ENCODE data around the gene DGKI. TPM values are rescaled to one million over a fixed set of nuclear protein-coding genes. Genes with fewer than 3 reads are reported as not detected.
A peak's percentile ranks its signal among the peaks of the same experiment; 100 is the strongest.

Gene DGKI
- total RNA-seq, 1 donor from 2014 or later: 1.5 TPM

DNA sequence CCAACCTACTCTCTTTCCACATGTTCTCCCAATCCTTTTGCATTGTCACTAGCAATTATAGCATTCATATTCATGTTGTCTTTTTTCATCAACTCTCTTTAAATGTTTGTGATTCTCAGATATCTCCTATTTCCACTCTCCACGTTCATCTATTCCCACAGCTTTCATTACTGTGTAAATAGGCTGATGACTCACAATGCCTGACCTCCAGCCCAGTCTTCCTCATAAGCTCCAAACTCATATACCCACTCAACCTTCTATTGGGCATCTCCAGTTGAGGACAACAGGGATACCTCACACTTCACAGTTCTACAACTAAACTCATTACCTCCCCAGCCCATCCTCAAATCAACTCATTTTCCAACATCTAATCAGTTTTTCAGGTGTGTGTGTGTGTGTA lies 194.1 kb downstream of the DGKI start:
- no peak for DNase-seq

DNA sequence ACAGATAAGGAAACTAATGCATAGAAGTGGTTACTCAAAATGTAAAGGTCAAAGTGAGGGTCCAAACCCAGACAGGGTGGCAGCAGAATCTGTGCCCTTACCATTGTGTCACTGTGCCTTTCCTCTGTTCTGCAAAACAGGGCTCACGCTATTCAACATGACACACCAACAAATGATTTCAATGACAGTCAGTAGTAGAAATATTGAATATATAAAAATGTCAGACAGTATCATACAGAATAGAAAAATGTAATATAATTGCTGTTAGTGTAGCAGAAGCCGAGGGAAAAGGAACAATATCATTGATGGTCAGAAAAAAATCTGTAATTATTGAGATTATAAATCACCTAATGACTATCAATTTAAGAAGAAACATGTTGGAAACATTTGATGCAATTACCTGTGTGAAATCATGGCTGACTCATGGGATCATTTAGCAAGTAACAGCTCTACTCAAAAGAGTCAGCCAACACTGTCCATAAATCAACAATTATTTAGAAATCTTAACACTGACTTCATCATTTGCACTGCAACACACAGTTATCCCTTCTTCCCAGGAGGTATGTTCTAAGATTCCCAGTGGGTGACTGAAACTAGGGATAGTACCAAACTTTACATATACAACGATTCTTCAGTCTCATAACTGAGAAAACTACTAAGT lies 198.7 kb downstream of the DGKI start:
- DNase-seq: no peak

GRCh38 chr7:137642472-137642871 lies 204.3 kb downstream of the DGKI start:
- DNase-seq: no peak

DNA sequence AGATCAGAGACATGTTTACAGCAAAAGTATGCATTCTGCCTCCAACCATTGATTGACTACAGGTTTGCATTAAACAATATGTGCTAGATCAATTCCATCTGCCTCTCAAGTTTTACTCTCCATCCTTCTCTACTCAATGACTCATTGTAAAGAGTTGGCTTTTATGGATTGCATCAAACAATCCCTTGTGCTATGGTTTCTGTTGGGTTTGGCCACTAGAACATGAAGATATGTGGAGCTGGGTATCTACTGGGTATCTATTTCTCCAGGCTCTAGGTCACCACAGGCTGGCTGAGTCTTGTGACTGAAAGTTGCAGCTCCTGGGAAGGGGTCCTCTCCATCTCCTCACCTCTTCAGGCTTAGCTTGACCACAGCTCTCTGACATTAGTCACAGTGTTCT lies 204.7 kb downstream of the DGKI start:
- DNase-seq: peak; percentile 20

DNA sequence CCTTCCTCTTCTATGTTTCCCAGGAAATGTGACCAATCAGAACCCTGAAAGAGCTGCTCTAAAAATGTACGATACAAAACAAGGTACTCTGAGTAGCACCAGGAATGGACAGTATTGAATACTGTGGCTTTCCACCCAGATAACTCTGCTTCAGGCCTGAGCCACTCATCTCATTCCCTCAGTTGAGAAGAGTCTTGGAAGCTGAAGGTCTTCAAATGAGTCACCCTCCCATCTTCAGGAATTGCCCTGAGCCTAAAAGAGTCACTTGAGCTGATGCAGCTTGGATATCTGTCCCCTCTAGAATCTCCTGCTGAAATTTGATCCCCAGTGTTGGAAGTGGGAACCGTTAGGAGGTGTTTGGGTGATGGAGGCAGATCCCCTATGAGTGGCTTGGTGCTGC lies 210.4 kb downstream of the DGKI start:
- no peak for DNase-seq

- DNase-seq: no peak
These were observed 210.9 kb downstream of the DGKI start for GRCh38 chr7:137635874-137636273.

- DNase-seq: no peak
These were observed 211.6 kb downstream of the DGKI start for GRCh38 chr7:137635132-137635531.

- DNase-seq: no peak
These were observed 212.4 kb downstream of the DGKI start for GRCh38 chr7:137634356-137634755.

GRCh38 chr7:137633133-137633532 lies 213.6 kb downstream of the DGKI start:
- DNase-seq: no peak

- no peak for DNase-seq
These were observed 218.6 kb downstream of the DGKI start for GRCh38 chr7:137628216-137628615.

DNA sequence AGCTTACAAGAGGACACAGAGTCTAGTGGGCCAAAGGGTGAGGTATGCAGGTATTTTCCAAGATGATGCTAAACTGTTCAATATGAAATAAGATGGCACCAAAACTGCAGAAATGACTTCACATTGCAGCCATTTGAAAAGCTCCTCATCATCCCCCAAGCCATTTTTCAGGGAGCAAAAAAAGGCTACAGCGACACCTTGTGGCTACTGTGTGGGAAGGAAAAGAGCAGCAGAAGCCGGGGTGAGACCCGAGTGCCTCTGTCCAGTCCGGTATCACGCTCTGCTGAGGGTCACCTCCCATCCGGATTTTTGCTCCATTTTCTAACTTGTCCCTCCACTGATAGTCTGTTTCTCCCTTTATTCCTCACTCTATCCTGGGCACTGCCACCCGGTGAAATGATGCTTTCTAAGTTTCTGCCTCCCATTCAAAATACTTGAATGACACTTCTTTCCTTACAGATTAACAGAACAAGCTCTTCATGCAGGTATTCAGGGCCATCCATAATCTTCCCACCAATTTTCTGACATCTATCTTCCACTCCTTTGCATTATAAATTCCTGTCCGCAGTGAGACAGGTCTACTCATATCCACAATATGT lies 220.2 kb downstream of the DGKI start:
- DNase-seq: no peak

GRCh38 chr7:137625197-137625596 lies 221.6 kb downstream of the DGKI start:
- DNase-seq: no peak

DNA sequence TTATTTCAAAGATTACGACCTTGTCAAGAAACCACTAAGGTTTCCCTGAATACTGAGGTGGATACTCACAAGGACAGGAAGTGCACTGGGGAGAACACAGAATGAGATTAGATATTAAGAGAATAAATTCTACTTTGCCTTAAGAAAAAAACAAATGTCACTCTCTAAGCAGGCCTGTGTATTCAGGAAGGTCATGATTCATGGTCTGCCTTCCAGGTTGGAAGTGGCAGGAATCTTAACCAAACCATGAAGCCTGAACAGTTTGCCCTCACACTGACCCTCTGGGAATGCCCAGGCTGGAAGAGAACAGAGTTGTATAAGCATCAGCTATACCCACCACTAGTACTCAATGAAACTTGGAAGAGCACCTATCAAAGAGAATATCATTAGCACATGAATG lies 227.6 kb downstream of the DGKI start:
- DNase-seq: no peak

- DNase-seq: no peak
These were observed 228.0 kb downstream of the DGKI start for GRCh38 chr7:137618748-137619147.

DNA sequence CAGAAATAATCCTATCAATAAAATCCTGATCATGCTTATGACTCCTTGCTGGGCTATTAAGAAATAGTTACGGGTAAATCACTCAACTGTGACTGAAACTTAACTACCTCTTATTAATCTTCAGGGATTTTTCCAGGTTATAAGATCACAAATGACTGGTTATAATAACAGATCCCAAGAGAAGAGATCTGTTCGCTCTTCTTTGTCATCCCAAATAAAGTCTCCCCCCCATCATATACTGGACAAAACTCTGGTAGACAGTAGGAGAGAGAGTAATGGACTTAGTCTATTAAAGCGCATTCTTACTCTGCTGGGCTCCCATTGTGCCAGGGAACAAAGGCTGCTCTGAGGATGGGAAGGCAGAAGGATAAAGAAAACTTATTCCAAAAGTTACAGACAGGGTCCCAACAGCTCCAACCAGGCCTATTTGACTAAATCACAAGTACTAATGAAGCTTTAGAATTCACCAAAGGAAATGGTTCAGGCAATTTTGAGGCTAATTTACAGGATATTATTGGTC lies 233.7 kb downstream of the DGKI start:
- DNase-seq: no peak

DNA sequence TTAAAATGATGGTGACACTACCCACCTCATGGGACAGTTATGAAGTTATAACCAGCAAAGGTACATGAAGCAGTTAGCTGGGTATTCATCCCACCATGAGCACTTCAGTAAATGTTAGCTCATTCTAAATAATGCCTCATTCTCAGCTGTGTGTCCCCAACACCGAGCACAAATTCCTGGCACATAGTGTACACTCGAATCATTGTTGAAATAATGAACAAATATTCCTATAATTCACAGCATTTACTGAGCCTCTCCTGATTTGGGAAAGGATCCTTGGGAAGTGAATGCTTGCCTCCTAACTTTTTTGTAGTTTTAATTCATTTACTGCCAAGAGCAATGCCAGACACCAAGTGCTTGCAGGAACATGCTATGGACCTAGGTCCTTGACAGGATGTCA lies 235.2 kb downstream of the DGKI start:
- no peak for DNase-seq

DNA sequence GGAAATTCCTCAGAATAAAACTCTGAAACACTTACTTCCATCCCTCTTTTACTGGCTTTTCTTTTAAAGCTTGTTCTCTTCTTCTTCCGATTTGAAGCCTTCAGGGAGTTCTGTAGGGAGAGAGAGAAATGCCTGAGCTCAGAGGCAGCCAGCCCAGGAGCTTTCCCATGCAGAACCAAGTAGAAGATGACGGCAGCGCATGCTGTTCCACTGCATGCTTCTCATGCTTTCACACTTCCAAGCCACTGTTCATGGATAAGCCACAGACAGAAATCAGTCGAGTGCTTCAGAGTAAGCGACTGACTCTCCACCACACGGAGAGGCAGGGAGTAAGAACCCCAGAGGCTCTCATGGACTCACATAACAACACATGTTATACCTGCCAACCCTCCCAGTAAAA lies 237.3 kb downstream of the DGKI start:
- no peak for DNase-seq

DNA sequence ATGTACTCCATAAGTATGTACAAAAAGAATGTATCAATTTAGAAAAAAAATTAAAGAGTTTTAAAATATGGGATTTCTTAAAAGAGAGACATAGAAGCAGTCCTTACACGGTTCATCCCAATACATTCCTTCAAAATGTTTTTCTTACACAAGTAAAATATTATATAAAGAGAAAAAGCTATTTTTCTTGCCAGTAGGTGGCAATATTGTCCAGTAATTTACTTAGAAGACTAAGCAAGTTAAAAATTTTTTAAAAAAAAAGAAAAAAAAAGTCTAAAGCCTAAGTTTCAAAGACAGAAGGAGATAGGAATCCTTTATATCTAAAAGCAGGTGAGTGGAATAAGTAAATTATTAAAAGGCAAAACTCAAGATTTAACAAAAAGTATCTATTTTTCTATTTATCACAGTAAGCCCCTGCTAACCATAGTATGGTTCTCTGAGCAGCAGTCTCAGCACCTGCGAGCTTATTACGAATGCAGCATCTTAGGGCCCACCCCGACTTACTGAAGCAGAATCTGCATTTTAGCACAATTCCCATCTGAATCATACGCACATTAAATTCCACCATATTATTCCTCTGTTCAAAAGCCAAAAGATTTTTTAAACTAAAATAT lies 240.6 kb downstream of the DGKI start:
- no peak for DNase-seq

DNA sequence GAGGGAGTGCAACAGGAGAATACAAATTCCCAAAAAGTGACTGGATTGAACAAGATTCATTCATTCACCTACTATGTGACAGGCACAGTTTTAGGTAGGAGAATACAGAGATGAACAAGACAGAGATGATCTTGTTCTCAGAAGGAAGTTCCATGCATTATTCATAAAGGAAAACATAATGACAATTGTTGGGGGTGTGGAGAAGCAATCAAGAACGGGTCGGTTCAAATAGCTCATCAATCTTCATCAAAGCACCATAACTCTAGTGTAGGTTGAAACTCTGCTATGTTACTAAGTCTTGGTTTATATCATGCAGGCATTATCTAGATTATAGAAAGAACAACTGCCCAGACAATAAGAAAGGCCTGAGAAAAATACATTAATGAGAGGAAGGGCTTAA lies 243.7 kb downstream of the DGKI start:
- DNase-seq: no peak

GRCh38 chr7:137601642-137602041 lies 245.1 kb downstream of the DGKI start:
- DNase-seq: no peak

DNA sequence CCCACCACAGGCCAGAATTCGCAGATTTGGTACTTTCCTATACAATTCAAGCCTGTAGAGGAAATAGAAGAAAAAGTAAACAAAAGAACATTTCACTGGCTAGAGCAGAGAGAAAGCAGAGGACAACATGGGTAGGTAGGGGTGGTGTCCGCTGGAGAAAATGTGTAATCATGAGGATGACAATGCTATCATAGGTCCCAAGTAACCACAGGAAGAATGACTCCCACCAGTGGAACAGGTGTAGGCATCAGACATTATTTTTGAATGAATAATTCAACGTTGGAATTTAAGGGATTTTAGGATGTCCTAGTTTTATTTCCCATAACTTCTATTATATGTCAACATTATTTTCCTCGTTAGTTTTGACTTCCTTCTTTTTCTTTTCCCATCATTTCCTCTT lies 248.9 kb downstream of the DGKI start:
- no peak for DNase-seq

- DNase-seq: no peak
These were observed 253.6 kb downstream of the DGKI start for GRCh38 chr7:137593115-137593711.

DNA sequence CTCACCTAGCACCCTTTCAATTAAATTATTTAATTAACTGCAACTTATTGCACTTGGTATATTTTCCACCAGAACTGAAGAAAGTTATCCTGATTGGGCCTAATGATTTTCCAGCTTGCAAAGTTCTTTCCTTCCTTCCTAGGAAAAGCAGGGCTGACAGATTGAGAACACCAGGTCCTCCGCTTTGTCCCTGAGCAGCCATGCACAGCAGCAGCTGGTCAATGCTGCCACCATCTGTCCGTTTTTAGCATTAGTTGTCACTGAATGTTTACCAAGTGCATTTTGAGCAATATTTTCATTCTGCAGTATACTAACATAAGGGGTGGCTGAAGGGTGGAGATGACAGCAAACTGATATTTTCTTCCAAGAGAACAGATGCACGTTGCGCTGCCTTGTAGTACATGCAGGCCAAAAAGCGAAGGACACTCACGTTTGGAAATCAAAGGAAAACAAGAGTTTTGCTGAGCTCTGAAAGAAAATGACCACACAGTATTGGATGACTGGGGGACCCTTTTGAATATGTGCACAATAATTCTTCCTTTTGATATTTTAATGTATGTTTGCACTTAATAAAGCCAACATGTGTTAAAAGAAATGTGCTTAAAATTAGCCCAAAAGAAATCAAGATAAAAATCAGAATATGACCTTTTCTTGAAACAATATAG lies 254.4 kb downstream of the DGKI start:
- peak; percentile 65 for DNase-seq
